HG02623 (cell line): ENCODE results near the gene TEX26.

Experiments
- ATAC-seq: cut with Tn5 transposase; IDR thresholded peaks from one replicate; pipeline ENCODE4 v1.9.1; 2021; ENCODE audit warnings: moderate library complexity; ENCODE audit not compliant: unreplicated experiment

The TEX26 gene

GRCh38 chr13:30974350-30974749 is 41.9 kb downstream of the TEX26 start:
- ATAC-seq: no peak

DNA sequence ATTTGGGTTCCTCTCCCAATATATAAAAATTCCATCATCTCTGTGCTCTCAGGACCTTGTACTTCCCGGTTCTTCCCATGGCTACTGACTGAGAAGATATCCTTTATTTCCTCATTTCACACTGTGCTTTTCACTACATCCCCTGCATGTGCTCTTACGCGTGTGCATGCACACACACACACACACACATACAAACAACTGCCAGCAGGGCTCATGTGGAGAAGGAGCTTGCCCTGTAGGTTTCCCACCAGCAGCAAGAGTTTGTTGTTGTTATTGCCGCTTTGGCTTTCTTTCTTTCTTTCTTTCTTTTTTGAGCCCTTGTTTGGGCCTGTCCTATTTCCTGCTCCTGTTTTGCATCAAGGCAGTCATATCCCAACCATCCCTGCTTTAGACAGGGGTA is 43.6 kb downstream of the TEX26 start:
- ATAC-seq: no peak

GRCh38 chr13:30978981-30979956 is 46.8 kb downstream of the TEX26 start:
- no peak for ATAC-seq

DNA sequence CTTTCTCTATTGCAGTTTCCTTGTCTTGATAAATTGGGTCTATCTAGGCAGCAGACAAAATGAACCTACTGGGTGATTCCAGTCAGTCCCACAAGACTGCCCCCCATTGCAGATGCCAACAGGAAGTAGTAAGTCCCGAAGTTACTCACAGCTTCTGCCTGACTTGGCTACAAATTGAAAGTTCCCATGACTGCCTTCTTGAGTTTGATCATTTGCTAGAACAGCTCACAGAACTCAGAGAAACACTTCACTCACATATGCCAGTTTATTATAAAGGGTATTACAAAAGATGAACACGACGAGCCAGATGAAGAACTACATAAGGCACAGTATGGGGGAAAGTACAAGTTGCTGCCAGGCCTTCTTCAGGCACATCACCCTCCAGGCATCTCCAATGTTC is 50.0 kb downstream of the TEX26 start:
- ATAC-seq: no peak

DNA sequence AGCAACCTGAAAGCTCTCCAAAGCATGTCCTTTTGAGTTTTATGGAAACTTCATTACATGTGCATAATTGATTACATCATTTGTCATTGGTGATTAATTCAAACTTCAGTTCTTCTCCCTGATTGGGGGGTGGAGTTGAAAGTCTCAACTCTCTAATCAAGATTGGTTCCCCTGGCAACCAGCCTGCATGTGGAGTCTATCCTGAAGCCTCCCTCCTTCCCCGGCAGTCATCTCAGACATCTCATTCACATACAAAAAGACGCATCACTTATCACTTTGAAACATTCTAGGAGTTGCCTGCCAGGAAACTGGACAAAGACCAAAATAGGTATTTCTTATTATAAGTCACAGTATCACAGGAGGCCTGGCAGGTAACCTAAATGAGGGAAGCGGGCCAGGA is 50.5 kb downstream of the TEX26 start:
- ATAC-seq: no peak

- ATAC-seq: no peak
Observed at GRCh38 chr13:30983431-30983830, 51.0 kb downstream of the TEX26 start.

DNA sequence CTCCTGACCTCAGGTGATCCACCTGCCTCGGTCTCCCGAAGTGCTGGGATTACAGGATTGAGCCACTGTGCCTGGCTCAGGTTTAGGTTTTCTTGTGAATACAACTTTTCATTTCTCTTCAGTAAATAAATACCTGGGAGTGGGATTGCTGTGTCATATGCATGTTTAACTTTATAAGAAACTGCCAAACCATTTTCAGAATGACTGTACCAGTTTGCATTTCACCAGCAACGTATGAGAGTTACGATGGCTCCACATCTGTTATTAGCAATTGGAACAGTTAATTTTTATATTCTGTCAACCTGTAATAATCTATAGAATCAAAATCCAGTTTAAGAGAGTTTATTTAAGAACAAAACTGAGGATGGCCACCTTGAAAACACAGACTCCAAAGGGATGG is 52.2 kb downstream of the TEX26 start:
- no peak for ATAC-seq

GRCh38 chr13:30985637-30986205 is 53.3 kb downstream of the TEX26 start:
- no peak for ATAC-seq

GRCh38 chr13:30991184-30991583 is 58.7 kb downstream of the TEX26 start:
- no peak for ATAC-seq

GRCh38 chr13:30991922-30992321 is 59.5 kb downstream of the TEX26 start:
- ATAC-seq: no peak

- ATAC-seq: no peak
Observed at GRCh38 chr13:30995331-30995730, 62.9 kb downstream of the TEX26 start.

GRCh38 chr13:30997697-30998096 is 65.2 kb downstream of the TEX26 start:
- ATAC-seq: no peak

GRCh38 chr13:30998136-30999088 is 66.0 kb downstream of the TEX26 start:
- ATAC-seq: no peak

- no peak for ATAC-seq
Observed at GRCh38 chr13:31000889-31001288, 68.4 kb downstream of the TEX26 start.

DNA sequence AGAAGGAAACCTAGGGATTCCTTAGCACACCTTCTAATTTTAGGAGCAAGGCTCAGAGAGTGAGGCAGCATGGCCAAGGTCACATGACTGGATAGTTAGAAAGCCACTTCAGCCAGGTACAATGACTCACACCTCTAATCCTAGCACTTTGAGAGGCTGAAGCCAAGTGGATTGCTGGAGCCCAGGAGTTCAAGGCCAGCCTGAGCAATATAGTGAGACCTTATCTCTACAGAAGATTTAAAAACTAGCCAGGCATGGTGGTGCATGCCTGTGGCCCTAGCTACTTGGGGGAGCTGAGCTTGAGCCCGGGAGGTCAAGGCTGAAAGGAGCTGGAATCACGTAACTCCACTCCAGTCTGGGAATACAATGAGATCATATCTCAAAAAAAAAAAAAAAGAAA is 69.2 kb downstream of the TEX26 start:
- ATAC-seq: no peak

- ATAC-seq: no peak
Observed at GRCh38 chr13:31005066-31005465, 72.6 kb downstream of the TEX26 start.

- no peak for ATAC-seq
Observed at GRCh38 chr13:31007417-31007816, 75.0 kb downstream of the TEX26 start.

- ATAC-seq: no peak
Observed at GRCh38 chr13:31008400-31009115, 76.1 kb downstream of the TEX26 start.

DNA sequence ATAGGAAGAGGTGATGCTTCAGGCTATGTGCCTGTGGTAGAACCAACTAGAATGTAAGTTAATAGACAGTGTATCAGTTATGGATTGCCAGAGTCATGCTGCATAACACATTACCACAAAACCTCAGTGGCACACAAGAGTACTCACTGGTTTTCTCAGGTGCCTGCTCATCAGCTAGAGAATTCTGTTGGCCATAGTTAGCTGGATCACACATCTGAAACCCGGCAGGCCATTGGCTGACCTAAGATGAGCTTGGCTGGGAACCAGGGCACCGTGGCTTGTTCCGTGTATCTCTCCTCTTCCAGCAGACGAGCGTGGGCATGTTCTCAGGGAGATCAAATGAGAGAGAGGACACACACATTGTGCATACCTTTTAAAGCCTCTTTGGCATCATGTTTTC is 76.7 kb downstream of the TEX26 start:
- no peak for ATAC-seq

GRCh38 chr13:31010296-31010695 is 77.8 kb downstream of the TEX26 start:
- ATAC-seq: no peak
